B cell (primary cell): ENCODE results near the gene NFIB. TPM values are rescaled to one million over a fixed set of nuclear protein-coding genes. Genes with fewer than 3 reads are reported as not detected.

ENCODE experiments used
- ATAC-seq: fragments of 200-7000 bp; cut with Tn5 transposase; one replicate; pipeline ENCODE4 v1.10.0; 2021; ENCODE audit warnings: low read depth, mild to moderate bottlenecking, moderate number of reproducible peaks, moderate library complexity
- CTCF ChIA-PET: fragments of 350-600 bp; sonication (Branson Sonifier 250); formaldehyde crosslinking; loops from one replicate; lab custom pipeline; 2021; ENCODE audit warnings: antibody characterized with exemption, inconsistent platforms; lab: Charles Lee
- POLR2A ChIA-PET: fragments of 350-600 bp; sonication (Branson Sonifier 250); formaldehyde crosslinking; loops from one replicate; lab custom pipeline; 2021; ENCODE audit warnings: antibody characterized with exemption; lab: Charles Lee
- DNase-seq: peaks from one replicate; pipeline ENCODE4 v3.0.0; 2013
- H2AFZ ChIP-seq: 2 replicates; pipeline ENCODE4 v1.6.1; 2012; ENCODE audit warnings: mild to moderate bottlenecking, low read depth, low read length; ENCODE audit not compliant: insufficient read depth, poor library complexity, severe bottlenecking
- H3K27ac ChIP-seq, 2 donors: 1 replicate in 1 of 2; 2 replicates in 1 of 2; pipeline ENCODE4 v1.5.1; 2012 to 2013; ENCODE audit warnings: low read length in 2 of 2, mild to moderate bottlenecking in 2 of 2, moderate library complexity in 1 of 2
- H3K27me3 ChIP-seq, 4 experiments: fragments of 200-600 bp in 1 of 4; sonication (generic) in 1 of 4; replicated peaks in 1 of 4; 1 replicate in 2 of 4; 2 replicates in 2 of 4; pipeline versions ENCODE4 v1.6.1 to v1.7.0; 2013 to 2016; ENCODE audit warnings: low read length in 3 of 4, mild to moderate bottlenecking in 2 of 4, mixed read lengths in 1 of 4, moderate library complexity in 1 of 4; ENCODE audit not compliant: insufficient read depth in 4 of 4, control insufficient read depth in 3 of 4; ENCODE audit errors: control extremely low read depth in 1 of 4
- H3K36me3 ChIP-seq, 2 experiments: replicated peaks in 1 of 2; 1 replicate in 1 of 2; 2 replicates in 1 of 2; pipeline versions ENCODE4 v1.6.1 to v1.7.1; 2013; ENCODE audit warnings: low read length in 1 of 2; ENCODE audit not compliant: insufficient read depth in 2 of 2, control insufficient read depth in 1 of 2; ENCODE audit errors: control extremely low read depth in 1 of 2, extremely low read depth in 1 of 2
- H3K4me1 ChIP-seq, 2 donors: fragments of 200-600 bp in 1 of 2; sonication (generic) in 1 of 2; 1 replicate in 1 of 2; 2 replicates in 1 of 2; pipeline versions ENCODE4 v1.5.1 to v1.6.1; 2013 to 2017; ENCODE audit warnings: low read length in 2 of 2; ENCODE audit not compliant: control insufficient read depth in 2 of 2, insufficient read depth in 2 of 2
- H3K4me2 ChIP-seq: replicated peaks from 2 replicates; pipeline ENCODE3; 2012; ENCODE audit warnings: mild to moderate bottlenecking, low read depth, low read length; ENCODE audit not compliant: poor library complexity, severe bottlenecking
- H3K4me3 ChIP-seq, 5 experiments: fragments of 200-600 bp in 1 of 5; sonication (generic) in 1 of 5; 1 replicate in 3 of 5; 2 replicates in 2 of 5; pipeline versions ENCODE4 v1.5.1 to v1.7.0; 2011 to 2016; ENCODE audit warnings: low read length in 4 of 5, mild to moderate bottlenecking in 4 of 5, low read depth in 2 of 5, control low read depth in 1 of 5, moderate library complexity in 1 of 5; ENCODE audit not compliant: insufficient read depth in 1 of 5; ENCODE audit errors: control extremely low read depth in 1 of 5, extremely low read depth in 1 of 5
- H3K79me2 ChIP-seq: fragments of 200-600 bp; sonication (generic); one replicate; pipeline ENCODE4 v1.6.0; 2016; ENCODE audit warnings: low read length; ENCODE audit not compliant: control insufficient read depth, insufficient read depth
- H3K9ac ChIP-seq: fragments of 200-600 bp; sonication (generic); 2 replicates; pipeline ENCODE4 v1.6.1; 2017; ENCODE audit warnings: mild to moderate bottlenecking, low read length, moderate library complexity
- H3K9me3 ChIP-seq, 3 donors: one replicate each; pipeline versions ENCODE4 v1.6.1 to v1.7.1; 2013; ENCODE audit warnings: low read length in 2 of 3; ENCODE audit not compliant: control insufficient read depth in 2 of 3, insufficient read depth in 1 of 3; ENCODE audit errors: control extremely low read depth in 1 of 3
- H4K20me1 ChIP-seq: 2 replicates; pipeline ENCODE4 v1.6.0; 2012; ENCODE audit warnings: mild to moderate bottlenecking, low read length; ENCODE audit not compliant: insufficient read depth, control insufficient read depth, poor library complexity, severe bottlenecking
- H3K27ac Mint-ChIP-seq: one replicate; pipeline ENCODE4 v1.8.0; 2021; ENCODE audit warnings: mixed read lengths
- H3K27me3 Mint-ChIP-seq: one replicate; pipeline ENCODE4 v1.8.0; 2021; ENCODE audit warnings: mixed read lengths
- H3K4me1 Mint-ChIP-seq: one replicate; pipeline ENCODE4 v1.8.0; 2021; ENCODE audit warnings: mixed read lengths
- H3K4me3 Mint-ChIP-seq: one replicate; pipeline ENCODE4 v1.8.0; 2021; ENCODE audit warnings: mixed read lengths
- H3K9me3 Mint-ChIP-seq: one replicate; pipeline ENCODE4 v1.8.0; 2022; ENCODE audit warnings: mixed read lengths; ENCODE audit not compliant: insufficient read depth
- EZH2 ChIP-seq: IDR thresholded peaks from 2 replicates; pipeline ENCODE4 v1.6.1; 2012; ENCODE audit warnings: borderline replicate concordance, low read depth, mild to moderate bottlenecking, moderate library complexity, low read length; ENCODE audit not compliant: insufficient read depth, poor library complexity, severe bottlenecking
- WGBS: methylation state at CpG from one replicate; pipeline ENCODE4 v1.1.5; 2013; ENCODE audit warnings: missing lambda C conversion rate; ENCODE audit not compliant: insufficient coverage; 5-methylcytosine and 5-hydroxymethylcytosine counted together
- intact Hi-C: fragments of 100-400 bp; cut with micrococcal nuclease; formaldehyde crosslinking; loops from one replicate; pipeline ENCODE4 v1.10.0; 2022
- polyA plus RNA-seq: library from polyadenylated mRNA; depleted of rRNA; stranded (reverse); fragments of >200 nt; gene quantifications from 2 replicates; pipeline ENCODE4 v1.2.3, GENCODE V29; 2012
- total RNA-seq, 2 donors: library from RNA; stranded (reverse); fragments of 120-200 nt in 1 of 2; gene quantifications; 1 replicate in 1 of 2; 2 replicates in 1 of 2; pipeline versions ENCODE4 v1.2.3 to v1.2.4, GENCODE V29; 2013 to 2022
- TF ChIP-seq, protein P1 (sequence below): fragments of 200-600 bp; IDR thresholded peaks from one replicate; pipeline ENCODE4 v1.8.0; 2022; ENCODE audit warnings: antibody characterized with exemption, mild to moderate bottlenecking

NFIB gene
- total and polyA plus RNA-seq, 2 donors (not counting 1 experiment from before 2014, with no cell fraction given), result not detected

DNA sequence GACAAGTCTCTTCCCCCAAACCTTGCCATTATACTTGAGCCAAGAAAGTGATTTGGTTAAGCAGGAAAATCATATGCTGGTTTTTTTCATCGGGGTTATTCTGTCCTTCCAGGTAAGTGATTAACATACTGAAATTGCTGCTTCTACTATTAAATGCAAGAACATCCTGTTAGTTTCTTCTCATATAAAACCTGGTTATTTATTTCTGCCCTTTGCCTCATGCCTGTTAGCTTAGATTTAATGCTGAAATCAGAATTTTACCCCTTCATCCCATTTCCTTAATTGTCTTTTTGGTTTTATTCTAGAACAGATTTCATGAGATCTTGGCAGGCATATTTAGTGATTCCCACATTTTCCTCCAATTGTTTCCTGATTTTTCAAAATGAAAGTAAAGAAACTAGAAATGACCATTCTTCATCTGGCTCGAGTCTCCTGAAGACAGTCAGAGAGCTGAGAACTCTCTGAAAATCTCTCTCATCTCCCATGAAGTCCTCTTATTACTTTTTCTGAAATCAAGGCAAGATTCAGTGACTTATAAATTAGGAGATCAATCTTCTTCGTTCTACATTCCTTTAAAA, 132.9 kb downstream of the NFIB start:
- H2AFZ ChIP-seq, result no peak overlapping the region
- Mint-ChIP-seq H3K9me3 (no peaks in the 10 kb centered on the region), H3K4me3 (no peak overlapping the region), H3K4me1 (no peaks in the 10 kb centered on the region), H3K27me3 (no peaks in the 10 kb centered on the region), H3K27ac (no peak overlapping the region)
- H3K36me3 ChIP-seq, result no peaks in the 10 kb centered on the region
- no peak for TF ChIP-seq EZH2
- TF ChIP-seq, protein P1, sequence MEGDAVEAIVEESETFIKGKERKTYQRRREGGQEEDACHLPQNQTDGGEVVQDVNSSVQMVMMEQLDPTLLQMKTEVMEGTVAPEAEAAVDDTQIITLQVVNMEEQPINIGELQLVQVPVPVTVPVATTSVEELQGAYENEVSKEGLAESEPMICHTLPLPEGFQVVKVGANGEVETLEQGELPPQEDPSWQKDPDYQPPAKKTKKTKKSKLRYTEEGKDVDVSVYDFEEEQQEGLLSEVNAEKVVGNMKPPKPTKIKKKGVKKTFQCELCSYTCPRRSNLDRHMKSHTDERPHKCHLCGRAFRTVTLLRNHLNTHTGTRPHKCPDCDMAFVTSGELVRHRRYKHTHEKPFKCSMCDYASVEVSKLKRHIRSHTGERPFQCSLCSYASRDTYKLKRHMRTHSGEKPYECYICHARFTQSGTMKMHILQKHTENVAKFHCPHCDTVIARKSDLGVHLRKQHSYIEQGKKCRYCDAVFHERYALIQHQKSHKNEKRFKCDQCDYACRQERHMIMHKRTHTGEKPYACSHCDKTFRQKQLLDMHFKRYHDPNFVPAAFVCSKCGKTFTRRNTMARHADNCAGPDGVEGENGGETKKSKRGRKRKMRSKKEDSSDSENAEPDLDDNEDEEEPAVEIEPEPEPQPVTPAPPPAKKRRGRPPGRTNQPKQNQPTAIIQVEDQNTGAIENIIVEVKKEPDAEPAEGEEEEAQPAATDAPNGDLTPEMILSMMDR, result no peak
- no peaks in the 10 kb centered on the region for H3K27me3 ChIP-seq
- CTCF ChIA-PET, result no interaction called here
- H3K4me3 ChIP-seq, result no peak overlapping the region
- ATAC-seq (no peak), DNase-seq (no peak)
- H3K79me2 ChIP-seq, result no peaks in the 10 kb centered on the region
- no peaks in the 10 kb centered on the region for H3K4me1 ChIP-seq
- no peak overlapping the region for H3K9ac ChIP-seq
- H3K27ac ChIP-seq, result no peak overlapping the region
- H4K20me1 ChIP-seq, result no peaks in the 10 kb centered on the region
- 75% methylated on average over 1 of the region's 3 CpGs for WGBS
- H3K9me3 ChIP-seq, result no peaks in the 10 kb centered on the region
- intact Hi-C loops, result no loop called here
- H3K4me2 ChIP-seq, result no peak overlapping the region
- POLR2A ChIA-PET, result no interaction called here

DNA sequence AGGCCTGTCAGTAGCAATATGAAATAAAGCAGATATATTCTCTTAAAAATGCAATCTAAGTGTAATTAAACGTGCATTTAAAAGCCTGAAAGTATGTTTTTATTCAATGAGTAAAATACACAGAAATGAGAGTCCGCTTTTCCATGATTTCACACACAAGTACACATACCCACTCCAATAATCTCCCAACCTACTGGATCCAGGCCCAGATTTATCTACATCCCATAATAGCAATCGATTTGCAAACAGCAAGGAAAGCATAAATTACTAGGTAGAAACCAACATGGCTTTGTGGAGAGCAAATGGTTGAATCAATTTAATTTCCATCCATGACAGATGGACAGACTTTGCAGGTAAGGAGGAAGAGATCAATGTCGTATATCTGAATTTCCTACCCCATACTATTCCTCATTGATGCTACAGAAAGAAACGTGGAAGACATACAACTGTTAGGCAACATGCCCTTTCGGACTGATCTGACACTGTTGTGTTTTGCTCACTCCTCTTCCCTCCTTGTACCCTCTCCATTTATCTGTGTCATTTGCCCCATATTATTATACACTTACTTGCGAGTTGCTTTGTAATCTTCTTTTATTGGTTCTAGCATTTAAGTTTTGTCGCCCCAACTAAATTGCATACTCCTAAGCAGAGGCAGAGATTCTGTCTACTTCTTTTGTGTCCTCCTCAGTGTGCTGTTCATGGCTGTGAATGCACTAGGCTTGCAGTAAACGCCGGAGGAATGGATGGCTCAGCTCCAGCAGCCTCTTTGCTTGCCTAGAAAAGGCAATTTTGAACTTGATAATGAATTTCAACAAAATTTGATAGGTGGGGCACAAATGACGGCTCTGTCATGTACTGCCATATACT, 133.6 kb downstream of the NFIB start:
- intact Hi-C loops, result no loop called here
- no peaks in the 10 kb centered on the region for H3K27me3 ChIP-seq
- ATAC-seq (no peak), DNase-seq (no peak)
- ChIA-PET POLR2A (no interaction called here), CTCF (no interaction called here)
- no peak overlapping the region for H3K9ac ChIP-seq
- H3K79me2 ChIP-seq, result no peaks in the 10 kb centered on the region
- H3K4me2 ChIP-seq, result no peak overlapping the region
- Mint-ChIP-seq H3K27me3 (no peaks in the 10 kb centered on the region), H3K27ac (no peak overlapping the region), H3K4me1 (no peaks in the 10 kb centered on the region), H3K4me3 (no peak overlapping the region), H3K9me3 (no peaks in the 10 kb centered on the region)
- WGBS, result 86% methylated on average over 4 of the region's 11 CpGs
- H3K4me3 ChIP-seq, result no peak overlapping the region
- TF ChIP-seq, protein P1, result no peak
- no peak for TF ChIP-seq EZH2
- no peak overlapping the region for H3K27ac ChIP-seq
- no peaks in the 10 kb centered on the region for H3K36me3 ChIP-seq
- no peaks in the 10 kb centered on the region for H3K9me3 ChIP-seq
- H4K20me1 ChIP-seq, result no peaks in the 10 kb centered on the region
- H3K4me1 ChIP-seq, result no peaks in the 10 kb centered on the region
- H2AFZ ChIP-seq, result no peak overlapping the region
